H1 (cell line): ENCODE data around the gene WSCD2. TPM values are rescaled to one million over a fixed set of nuclear protein-coding genes. Genes with fewer than 3 reads are reported as not detected.

Experiments used
- CTCF ChIA-PET: fragments of 300-600 bp; sonication (Branson Sonifier 250); formaldehyde crosslinking; loops from one replicate; lab custom pipeline; 2021; ENCODE audit not compliant: partially characterized antibody; lab: Charles Lee
- POLR2A ChIA-PET: fragments of 300-600 bp; sonication (Branson Sonifier 250); formaldehyde crosslinking; loops from one replicate; lab custom pipeline; 2021; ENCODE audit warnings: inconsistent platforms; ENCODE audit not compliant: partially characterized antibody; lab: Charles Lee
- DNase-seq, 2 experiments: peaks; one replicate each; pipeline versions ENCODE4 v3.0.0 to v3.0.0-alpha.2; 2010 to 2022; ENCODE audit warnings: low spot score in 2 of 2, low read depth in 1 of 2, mixed read lengths in 1 of 2
- FAIRE-seq: peaks from 2 replicates; lab custom pipeline; 2011; peaks lifted over from hg19 to GRCh38; lab: Jason Lieb, UNC
- H2AFZ ChIP-seq: 2 replicates; pipeline ENCODE4 v1.8.1; 2012; ENCODE audit warnings: low read length, inconsistent platforms
- H2AK5ac ChIP-seq: 2 replicates; pipeline ENCODE4 v1.6.1; 2013; ENCODE audit warnings: low read depth, low read length
- H2BK120ac ChIP-seq: replicated peaks from 2 replicates; pipeline ENCODE3; 2013; ENCODE audit warnings: low read depth, low read length, inconsistent platforms
- H2BK12ac ChIP-seq: 2 replicates; pipeline ENCODE4 v1.6.1; 2013; ENCODE audit warnings: low read depth, low read length
- H2BK15ac ChIP-seq: 2 replicates; pipeline ENCODE4 v1.6.1; 2013; ENCODE audit warnings: low read length
- H2BK20ac ChIP-seq: 2 replicates; pipeline ENCODE4 v1.6.1; 2013; ENCODE audit warnings: low read length
- H2BK5ac ChIP-seq: 2 replicates; pipeline ENCODE4 v1.6.1; 2013; ENCODE audit warnings: low read depth, low read length
- H3K14ac ChIP-seq: 2 replicates; pipeline ENCODE4 v1.6.1; 2013; ENCODE audit warnings: inconsistent platforms; ENCODE audit not compliant: insufficient read length
- H3K18ac ChIP-seq: 2 replicates; pipeline ENCODE4 v1.6.1; 2013; ENCODE audit warnings: low read length; ENCODE audit errors: extremely low read depth
- H3K23ac ChIP-seq: 2 replicates; pipeline ENCODE4 v1.6.1; 2013; ENCODE audit warnings: inconsistent platforms; ENCODE audit not compliant: insufficient read length
- H3K23me2 ChIP-seq: 2 replicates; pipeline ENCODE4 v1.6.1; 2013; ENCODE audit warnings: low read depth, low read length
- H3K27ac ChIP-seq: 2 replicates; pipeline ENCODE4 v1.6.1; 2011; ENCODE audit warnings: low read depth, low read length, inconsistent platforms
- H3K27me3 ChIP-seq, 4 experiments: replicated peaks in 1 of 4; 1 replicate in 1 of 4; 2 replicates in 3 of 4; pipeline versions ENCODE4 v1.6.1 to v1.8.1; 2011 to 2013; ENCODE audit warnings: low read length in 3 of 4, mild to moderate bottlenecking in 3 of 4, inconsistent platforms in 2 of 4, mixed read lengths in 2 of 4, moderate library complexity in 1 of 4; ENCODE audit not compliant: control insufficient read depth in 3 of 4, insufficient read depth in 3 of 4; ENCODE audit errors: extremely low read depth in 1 of 4
- H3K36me3 ChIP-seq, 4 experiments: 2 replicates each; pipeline versions ENCODE4 v1.6.1 to v1.8.1; 2011 to 2013; ENCODE audit warnings: mild to moderate bottlenecking in 4 of 4, low read length in 3 of 4, moderate library complexity in 2 of 4, control low read depth in 1 of 4, inconsistent platforms in 1 of 4; ENCODE audit not compliant: insufficient read depth in 4 of 4, control insufficient read depth in 2 of 4
- H3K4ac ChIP-seq: replicated peaks from 2 replicates; pipeline ENCODE3; 2013; ENCODE audit warnings: low read length, low read depth, mixed read lengths, inconsistent platforms; ENCODE audit not compliant: insufficient read length
- H3K4me1 ChIP-seq, 4 experiments: replicated peaks in 1 of 4; 1 replicate in 1 of 4; 2 replicates in 3 of 4; pipeline versions ENCODE4 v1.6.1 to v1.8.1; 2011 to 2013; ENCODE audit warnings: low read length in 3 of 4, inconsistent platforms in 2 of 4, mixed read lengths in 1 of 4; ENCODE audit not compliant: insufficient read depth in 4 of 4, control insufficient read depth in 3 of 4
- H3K4me2 ChIP-seq, 2 experiments: 2 replicates each; pipeline versions ENCODE4 v1.6.1 to v1.8.1; 2011 to 2013; ENCODE audit warnings: low read depth in 2 of 2, low read length in 2 of 2, control low read depth in 1 of 2, inconsistent platforms in 1 of 2, mild to moderate bottlenecking in 1 of 2; ENCODE audit not compliant: insufficient read depth in 1 of 2
- H3K4me3 ChIP-seq, 4 experiments: fragments of 200-600, 300-600 bp in 1 of 4; sonication (generic), shearing (Covaris generic), sonication (Bioruptor Twin) in 1 of 4; 2 replicates each; pipeline versions ENCODE4 v1.5.1 to v1.8.1; 2011 to 2016; ENCODE audit warnings: low read length in 4 of 4, low read depth in 3 of 4, control low read depth in 2 of 4, inconsistent platforms in 2 of 4, mild to moderate bottlenecking in 2 of 4, mixed read lengths in 1 of 4, moderate library complexity in 1 of 4; ENCODE audit not compliant: insufficient read depth in 2 of 4; ENCODE audit errors: extremely low read depth in 1 of 4
- H3K56ac ChIP-seq: replicated peaks from 2 replicates; pipeline ENCODE3; 2013; ENCODE audit warnings: low read depth, mild to moderate bottlenecking, mixed read lengths, low read length, inconsistent platforms; ENCODE audit not compliant: insufficient read length
- H3K79me1 ChIP-seq: 2 replicates; pipeline ENCODE4 v1.6.1; 2013; ENCODE audit warnings: low read depth, low read length, control low read depth
- H3K79me2 ChIP-seq, 2 experiments: 2 replicates each; pipeline versions ENCODE4 v1.6.1 to v1.8.1; 2012 to 2013; ENCODE audit warnings: low read length in 2 of 2, mild to moderate bottlenecking in 2 of 2, inconsistent platforms in 1 of 2; ENCODE audit not compliant: insufficient read depth in 2 of 2, control insufficient read depth in 1 of 2
- H3K9ac ChIP-seq, 4 experiments: replicated peaks in 1 of 4; 1 replicate in 1 of 4; 2 replicates in 3 of 4; pipeline versions ENCODE4 v1.6.1 to v1.8.1; 2011 to 2013; ENCODE audit warnings: low read depth in 3 of 4, low read length in 3 of 4, control low read depth in 2 of 4, mild to moderate bottlenecking in 2 of 4, moderate library complexity in 2 of 4, inconsistent platforms in 1 of 4; ENCODE audit errors: extremely low read depth in 1 of 4
- H3K9me3 ChIP-seq, 2 experiments: 2 replicates each; pipeline versions ENCODE4 v1.6.1 to v1.8.1; 2012 to 2013; ENCODE audit warnings: mild to moderate bottlenecking in 2 of 2, moderate library complexity in 2 of 2, control low read depth in 1 of 2, inconsistent platforms in 1 of 2, low read depth in 1 of 2, low read length in 1 of 2, mixed read lengths in 1 of 2; ENCODE audit not compliant: insufficient read depth in 2 of 2
- H4K20me1 ChIP-seq, 2 experiments: replicated peaks in 1 of 2; 2 replicates each; pipeline versions ENCODE3 to v1.8.1; 2011 to 2013; ENCODE audit warnings: inconsistent platforms in 2 of 2, low read length in 2 of 2, mild to moderate bottlenecking in 1 of 2; ENCODE audit not compliant: insufficient read depth in 2 of 2, control insufficient read depth in 1 of 2
- H4K5ac ChIP-seq: 2 replicates; pipeline ENCODE4 v1.6.1; 2013; ENCODE audit warnings: low read length, low read depth, mixed read lengths, inconsistent platforms; ENCODE audit not compliant: insufficient read length
- H4K8ac ChIP-seq: 2 replicates; pipeline ENCODE4 v1.8.0; 2013; ENCODE audit warnings: mild to moderate bottlenecking, moderate library complexity, low read length, inconsistent platforms; ENCODE audit not compliant: insufficient read depth; ENCODE audit errors: extremely low read depth
- H4K91ac ChIP-seq: replicated peaks from 2 replicates; pipeline ENCODE3; 2013; ENCODE audit warnings: low read length, mixed read lengths, inconsistent platforms; ENCODE audit not compliant: insufficient read length
- BRCA1 ChIP-seq: IDR thresholded peaks from 2 replicates; pipeline ENCODE4 v1.6.1; 2012; ENCODE audit warnings: low read depth, low read length, improper control_type of control experiment
- CBX5 ChIP-seq: fragments of 300-800, 300-1000 bp; sonication (generic); IDR thresholded peaks from 2 replicates; pipeline ENCODE4 v1.7.1; 2016; ENCODE audit warnings: antibody characterized with exemption, low read length, low read depth
- FOSL1 ChIP-seq: IDR thresholded peaks from 2 replicates; pipeline ENCODE4 v1.6.1; 2011; ENCODE audit warnings: mild to moderate bottlenecking, low read depth, low read length, moderate library complexity; ENCODE audit not compliant: insufficient read depth
- POLR2AphosphoS5 ChIP-seq: IDR thresholded peaks from 2 replicates; pipeline ENCODE4 v1.6.1; 2011; ENCODE audit warnings: low read depth, low read length
- RAD21 ChIP-seq, 2 experiments: IDR thresholded peaks in 1 of 2; conservative IDR thresholded peaks in 1 of 2; 2 replicates each; pipeline ENCODE4 v1.6.1; 2011; ENCODE audit warnings: low read depth in 2 of 2, low read length in 2 of 2, improper control_type of control experiment in 1 of 2, inconsistent platforms in 1 of 2, mild to moderate bottlenecking in 1 of 2, moderate library complexity in 1 of 2
- RXRA ChIP-seq: IDR thresholded peaks from 2 replicates; pipeline ENCODE4 v1.6.1; 2011; ENCODE audit warnings: low read depth, mild to moderate bottlenecking, low read length, moderate library complexity; ENCODE audit not compliant: insufficient read depth
- SAP30 ChIP-seq: fragments of 300-600 bp; sonication (generic); IDR thresholded peaks from 2 replicates; pipeline ENCODE4 v1.7.1; 2012; ENCODE audit warnings: low read length, moderate library complexity, mild to moderate bottlenecking, inconsistent platforms; ENCODE audit not compliant: insufficient read depth, insufficient replicate concordance
- SIN3A ChIP-seq, 2 experiments: IDR thresholded peaks in 1 of 2; conservative IDR thresholded peaks in 1 of 2; 2 replicates each; pipeline ENCODE4 v1.6.1; 2011 to 2012; ENCODE audit warnings: low read length in 2 of 2, improper control_type of control experiment in 1 of 2, low read depth in 1 of 2, mild to moderate bottlenecking in 1 of 2
- SIX5 ChIP-seq: IDR thresholded peaks from 2 replicates; pipeline ENCODE4 v1.6.1; 2011; ENCODE audit warnings: mild to moderate bottlenecking, low read depth, low read length
- TAF7 ChIP-seq: optimal IDR thresholded peaks from 2 replicates; pipeline ENCODE3; 2011; ENCODE audit warnings: low read depth, mild to moderate bottlenecking, inconsistent platforms, low read length, moderate library complexity, borderline replicate concordance
- TBP ChIP-seq: IDR thresholded peaks from 2 replicates; pipeline ENCODE4 v1.6.1; 2011; ENCODE audit warnings: low read depth, low read length, improper control_type of control experiment
- YY1 ChIP-seq: IDR thresholded peaks from 2 replicates; pipeline ENCODE4 v1.6.1; 2011; ENCODE audit warnings: low read depth, mild to moderate bottlenecking, low read length
- ZNF274 ChIP-seq: IDR thresholded peaks from 2 replicates; pipeline ENCODE4 v1.7.0; 2012; ENCODE audit warnings: low read length, borderline replicate concordance; ENCODE audit errors: extremely low read depth
- WGBS, 2 experiments: shearing (Covaris generic) in 1 of 2; methylation state at CpG; one replicate each; pipeline versions ENCODE4 v1.1.6 to v1.1.7; 2013 to 2015; ENCODE audit warnings: low lambda C conversion rate in 2 of 2, mixed read lengths in 2 of 2, inconsistent platforms in 1 of 2, low coverage in 1 of 2, missing lambda C conversion rate in 1 of 2; ENCODE audit not compliant: insufficient replicate concordance in 2 of 2, insufficient coverage in 1 of 2, insufficient read length in 1 of 2; ENCODE audit errors: extremely low coverage in 1 of 2, missing lambda C conversion rate in 1 of 2; 5-methylcytosine and 5-hydroxymethylcytosine counted together
- polyA plus RNA-seq, 7 experiments: library from polyadenylated mRNA; depleted of rRNA in 3 of 7; stranded (reverse) in 5 of 7; unstranded in 2 of 7; fragments of >200 nt in 5 of 7; fragments of 200-250 nt in 2 of 7; gene quantifications; 1 replicate in 5 of 7; 2 replicates in 1 of 7; 4 replicates in 1 of 7; pipeline versions ENCODE4 v1.2.1 to v1.2.3, GENCODE V29; 2011 to 2013; ENCODE audit warnings: missing spikeins in 2 of 7, mixed read lengths in 2 of 7
- total RNA-seq: library from RNA; stranded (reverse); fragmentation: NEBNext Ultra II Directional; extraction: Animal tissue kit (Norgen Biotek cat#: 25700); gene quantifications from 2 replicates; pipeline ENCODE4 v1.2.1, GENCODE V29; 2021
- TF ChIP-seq, protein P1 (sequence below): IDR thresholded peaks from 2 replicates; pipeline ENCODE4 v1.6.1; 2012; ENCODE audit warnings: inconsistent platforms

The WSCD2 gene
- total and polyA plus RNA-seq, 2 of the 8 experiments (the other 6 are each of a cell fraction or from before 2014, with no cell fraction given): 1.3 to 2.2 TPM

DNA sequence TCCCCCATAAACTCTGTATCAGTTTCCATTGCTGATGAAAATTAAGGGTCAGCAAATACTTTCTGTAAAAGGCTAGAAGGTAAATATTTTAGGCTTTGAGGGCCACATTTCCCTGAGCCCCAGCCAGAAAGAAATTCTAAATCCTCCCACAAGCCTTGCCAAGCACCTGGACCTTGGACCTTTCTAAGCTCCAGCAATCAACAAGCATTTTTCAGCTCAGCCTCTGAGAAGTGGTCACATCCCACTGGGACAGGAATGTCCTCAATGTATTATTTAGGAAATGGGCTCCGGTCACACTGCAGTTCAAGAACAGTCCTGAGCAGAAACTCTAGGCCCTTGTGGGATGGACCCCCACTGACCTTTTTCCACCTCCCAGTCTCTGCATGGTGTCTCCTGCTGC, 55.9 kb downstream of the WSCD2 start:
- POLR2A ChIA-PET: interaction anchor here (1.8 kb wide), 1 partner anchor 11 kb away, joined by 4 read pairs; no protein-coding TSS in a partner anchor

More for the DNA sequence above, 55.9 kb downstream of the WSCD2 start:
- Histone ChIP-seq H3K4me3 (no peak overlapping the region), H4K91ac (no peak overlapping the region), H3K56ac (no peak overlapping the region), H3K14ac (no peak overlapping the region), H2BK5ac (no peak overlapping the region), H3K79me2 (no peaks in the 10 kb centered on the region), H3K18ac (no peak overlapping the region), H3K4ac (no peak overlapping the region), H3K27me3 (no peaks in the 10 kb centered on the region), H3K27ac (no peak overlapping the region), H3K36me3 (no peaks in the 10 kb centered on the region), H4K20me1 (no peaks in the 10 kb centered on the region), H3K23me2 (no peaks in the 10 kb centered on the region), H2AFZ (no peak overlapping the region), H2BK20ac (no peak overlapping the region), H3K4me2 (no peak overlapping the region), H3K9ac (no peak overlapping the region), H3K4me1 (peaks cover 0 to 4% (median 0%) of the 10 kb centered on the region in 4 experiments; a peak in 2 of 7 replicates), H2BK12ac (no peak overlapping the region), H3K79me1 (no peaks in the 10 kb centered on the region), H4K5ac (no peak overlapping the region), H3K9me3 (no peaks in the 10 kb centered on the region), H3K23ac (no peak overlapping the region), H4K8ac (no peak overlapping the region), H2BK15ac (no peak overlapping the region), H2BK120ac (no peak overlapping the region), H2AK5ac (no peak overlapping the region)
- FAIRE-seq (no peak), DNase-seq (no peak)
- 93% methylated on average over 1 of the region's 1 CpG; no CpG with 5 or more reads in 1 of the 2 experiments for WGBS, 2 experiments
- CTCF ChIA-PET: interaction anchor here (0.9 to 2.8 kb wide), 13 partner anchors 8 to 310 kb away, joined by 3 to 16 read pairs (median 3); no protein-coding TSS in a partner anchor
- TF ChIP-seq SIX5: no peak
- TF ChIP-seq POLR2AphosphoS5: no peak
- no peak for TF ChIP-seq BRCA1
- no peak for TF ChIP-seq RXRA
- no peak for TF ChIP-seq ZNF274
- TF ChIP-seq, protein P1, sequence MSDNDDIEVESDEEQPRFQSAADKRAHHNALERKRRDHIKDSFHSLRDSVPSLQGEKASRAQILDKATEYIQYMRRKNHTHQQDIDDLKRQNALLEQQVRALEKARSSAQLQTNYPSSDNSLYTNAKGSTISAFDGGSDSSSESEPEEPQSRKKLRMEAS: no peak
- TF ChIP-seq YY1: no peak
- TF ChIP-seq SIN3A (conservative IDR thresholded peaks at IDR 0.05 in 1 of 2, IDR thresholded peaks at IDR 0.05 in 1 of 2; ENCODE audit: low read depth in 1 of 2, low read length in 2 of 2): no peak
- no peak for TF ChIP-seq TBP
- TF ChIP-seq RAD21 (IDR thresholded peaks at IDR 0.05 in 1 of 2, conservative IDR thresholded peaks at IDR 0.05 in 1 of 2; ENCODE audit: low read depth in 2 of 2, low read length in 2 of 2): no peak
- TF ChIP-seq CBX5: no peak
- no peak for TF ChIP-seq TAF7
- TF ChIP-seq SAP30: no peak
- TF ChIP-seq FOSL1: no peak
